ENCODE data around the gene AJUBA. TPM values are rescaled to one million over a fixed set of nuclear protein-coding genes. Genes with fewer than 3 reads are reported as not detected.
"Not testable (repeated sequence)": the region's sequence is repeated elsewhere in the genome, so short reads cannot be mapped to it uniquely, and the experiment has no call there.

Gene AJUBA
- total RNA-seq, 4 donors from 2014 or later: 8.8 to 27.0 (median 17.8) TPM

DNA sequence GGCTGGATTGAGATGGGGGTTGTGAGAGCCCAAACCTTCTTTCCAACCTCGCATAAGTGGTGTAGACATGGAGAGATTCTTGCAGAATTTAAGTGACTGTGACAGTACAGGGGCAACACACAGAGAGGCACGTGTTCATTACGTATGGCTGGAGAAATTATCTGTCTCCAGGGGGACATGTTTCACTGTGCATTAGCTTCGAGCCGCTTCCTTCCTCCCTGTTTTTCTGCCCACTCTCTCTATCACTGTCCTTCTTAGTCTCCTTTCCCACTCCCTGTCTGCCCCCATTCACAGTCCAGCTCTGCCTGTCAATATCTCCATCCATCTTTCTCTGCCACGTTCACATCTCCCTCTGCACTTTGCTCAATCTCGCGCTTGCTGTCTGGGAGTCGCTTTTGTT is 39.1 kb upstream of the AJUBA start:
- Histone ChIP-seq H3K4me3 (no peak overlapping the region), H3K27me3 (no peaks in the 10 kb centered on the region), H3K4me1 (no peaks in the 10 kb centered on the region), H3K9me3 (no peaks in the 10 kb centered on the region), H3K27ac (no peak overlapping the region), H3K36me3 (peaks cover 0 to 30% of the 10 kb centered on the region in 2 donors)
- TF ChIP-seq, protein P1, sequence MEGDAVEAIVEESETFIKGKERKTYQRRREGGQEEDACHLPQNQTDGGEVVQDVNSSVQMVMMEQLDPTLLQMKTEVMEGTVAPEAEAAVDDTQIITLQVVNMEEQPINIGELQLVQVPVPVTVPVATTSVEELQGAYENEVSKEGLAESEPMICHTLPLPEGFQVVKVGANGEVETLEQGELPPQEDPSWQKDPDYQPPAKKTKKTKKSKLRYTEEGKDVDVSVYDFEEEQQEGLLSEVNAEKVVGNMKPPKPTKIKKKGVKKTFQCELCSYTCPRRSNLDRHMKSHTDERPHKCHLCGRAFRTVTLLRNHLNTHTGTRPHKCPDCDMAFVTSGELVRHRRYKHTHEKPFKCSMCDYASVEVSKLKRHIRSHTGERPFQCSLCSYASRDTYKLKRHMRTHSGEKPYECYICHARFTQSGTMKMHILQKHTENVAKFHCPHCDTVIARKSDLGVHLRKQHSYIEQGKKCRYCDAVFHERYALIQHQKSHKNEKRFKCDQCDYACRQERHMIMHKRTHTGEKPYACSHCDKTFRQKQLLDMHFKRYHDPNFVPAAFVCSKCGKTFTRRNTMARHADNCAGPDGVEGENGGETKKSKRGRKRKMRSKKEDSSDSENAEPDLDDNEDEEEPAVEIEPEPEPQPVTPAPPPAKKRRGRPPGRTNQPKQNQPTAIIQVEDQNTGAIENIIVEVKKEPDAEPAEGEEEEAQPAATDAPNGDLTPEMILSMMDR (IDR thresholded peaks at IDR 0.05): no peak
- no peak for TF ChIP-seq POLR2AphosphoS5 (IDR thresholded peaks at IDR 0.05)
- WGBS, 2 donors (ENCODE audit: low coverage in 1 of 2): 51 to 65% methylated on average over 9 of the region's 9 CpGs
- no peak for ATAC-seq

- 90 to 100% methylated on average over 2 to 5 of the region's 7 CpGs for WGBS, 2 donors (ENCODE audit: low coverage in 1 of 2)
These were observed 38.1 kb upstream of the AJUBA start for GRCh38 chr14:23020143-23021128.

GRCh38 chr14:23018107-23018506 is 35.8 kb upstream of the AJUBA start:
- H3K36me3 ChIP-seq: no peaks in the 10 kb centered on the region
- H3K4me1 ChIP-seq: no peaks in the 10 kb centered on the region
- H3K27ac ChIP-seq: no peak overlapping the region
- TF ChIP-seq EP300 (IDR thresholded peaks at IDR 0.05): no peak
- no peak for TF ChIP-seq POLR2A (IDR thresholded peaks at IDR 0.05)
- TF ChIP-seq, protein P1 (IDR thresholded peaks at IDR 0.05): no peak
- no peak for TF ChIP-seq POLR2AphosphoS5 (IDR thresholded peaks at IDR 0.05)
- H3K4me3 ChIP-seq: no peak overlapping the region
- no peak for ATAC-seq
- H3K9me3 ChIP-seq: no peaks in the 10 kb centered on the region
- no peaks in the 10 kb centered on the region for H3K27me3 ChIP-seq

More at GRCh38 chr14:23020143-23021128, 38.1 kb upstream of the AJUBA start:
- Histone ChIP-seq H3K36me3 (peaks cover 0 to 20% of the 10 kb centered on the region in 2 donors), H3K4me1 (no peaks in the 10 kb centered on the region), H3K4me3 (no peak overlapping the region), H3K9me3 (no peaks in the 10 kb centered on the region), H3K27ac (no peak overlapping the region), H3K27me3 (no peaks in the 10 kb centered on the region)
- no peak for TF ChIP-seq EP300 (IDR thresholded peaks at IDR 0.05)
- TF ChIP-seq POLR2A (IDR thresholded peaks at IDR 0.05): no peak
- no peak for TF ChIP-seq POLR2AphosphoS5 (IDR thresholded peaks at IDR 0.05)
- TF ChIP-seq, protein P1 (IDR thresholded peaks at IDR 0.05): no peak
- ATAC-seq: no peak

GRCh38 chr14:23017091-23017490 is 34.7 kb upstream of the AJUBA start:
- Histone ChIP-seq H3K9me3 (no peaks in the 10 kb centered on the region), H3K36me3 (no peaks in the 10 kb centered on the region), H3K4me1 (no peaks in the 10 kb centered on the region), H3K27me3 (no peaks in the 10 kb centered on the region), H3K4me3 (no peak overlapping the region), H3K27ac (no peak overlapping the region)
- TF ChIP-seq, protein P1 (IDR thresholded peaks at IDR 0.05): no peak
- TF ChIP-seq EP300 (IDR thresholded peaks at IDR 0.05): no peak
- no peak for TF ChIP-seq POLR2A (IDR thresholded peaks at IDR 0.05)
- TF ChIP-seq POLR2AphosphoS5 (IDR thresholded peaks at IDR 0.05): no peak
- WGBS, 2 donors (ENCODE audit: low coverage in 1 of 2): 67 to 77% methylated on average over 3 to 5 of the region's 5 CpGs
- no peak for ATAC-seq

- Histone ChIP-seq H3K4me1 (peaks cover 0 to under 1% (median 0%) of the 10 kb centered on the region in 3 donors), H3K27ac (no peak overlapping the region), H3K4me3 (no peak overlapping the region), H3K9me3 (no peaks in the 10 kb centered on the region), H3K36me3 (no peaks in the 10 kb centered on the region), H3K27me3 (no peaks in the 10 kb centered on the region)
- no peak for ATAC-seq
- WGBS, 2 donors (ENCODE audit: low coverage in 1 of 2): 53 to 55% methylated on average over 4 of the region's 4 CpGs
- no peak for TF ChIP-seq POLR2A (IDR thresholded peaks at IDR 0.05)
- TF ChIP-seq, protein P1 (IDR thresholded peaks at IDR 0.05): no peak
- TF ChIP-seq EP300 (IDR thresholded peaks at IDR 0.05): no peak
- TF ChIP-seq POLR2AphosphoS5 (IDR thresholded peaks at IDR 0.05): no peak
These were observed 33.3 kb upstream of the AJUBA start for GRCh38 chr14:23015618-23016017.

DNA sequence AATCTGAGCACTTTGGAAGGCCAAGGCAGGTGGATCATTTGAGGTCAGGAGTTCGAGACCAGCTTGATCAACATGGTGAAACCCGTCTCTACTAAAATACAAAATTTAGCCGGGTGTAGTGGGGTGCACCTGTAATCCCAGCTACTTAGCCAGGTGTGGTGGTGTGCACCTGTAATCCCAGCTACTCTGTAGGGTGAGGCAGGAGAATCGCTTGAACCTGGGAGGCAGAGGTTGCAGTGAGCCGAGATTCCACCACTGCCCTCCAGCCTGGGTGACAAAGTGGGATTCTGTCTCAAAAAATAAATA is 31.4 kb upstream of the AJUBA start:
- H3K4me1 ChIP-seq: peaks cover 0 to 12% (median 0%) of the 10 kb centered on the region in 3 donors
- not testable (repeated sequence) for H3K36me3 ChIP-seq, H3K9me3 ChIP-seq, H3K4me3 ChIP-seq, ATAC-seq, H3K27ac ChIP-seq, H3K27me3 ChIP-seq
- WGBS, 2 donors (ENCODE audit: low coverage in 1 of 2): 80 to 93% methylated on average over 2 to 3 of the region's 5 CpGs
